Activated naive CD8-positive, alpha-beta T cell treated with anti-CD3 and anti-CD28 coated beads for 36 hours (primary cell): ENCODE data around the gene LRP6. TPM values are rescaled to one million over a fixed set of nuclear protein-coding genes. Genes with fewer than 3 reads are reported as not detected.
A peak's percentile ranks its signal among the peaks of the same experiment; 100 is the strongest.

Experiments
- DNase-seq: peaks from one replicate; pipeline ENCODE4 v3.0.0; 2021
- H3K27ac Mint-ChIP-seq: one replicate; pipeline ENCODE4 v1.8.0; 2022; ENCODE audit warnings: mild to moderate bottlenecking, moderate library complexity, mixed read lengths
- H3K27me3 Mint-ChIP-seq: one replicate; pipeline ENCODE4 v1.8.0; 2022; ENCODE audit warnings: mild to moderate bottlenecking, mixed read lengths
- H3K36me3 Mint-ChIP-seq: one replicate; pipeline ENCODE4 v1.8.0; 2021; ENCODE audit warnings: mild to moderate bottlenecking, mixed read lengths
- H3K4me1 Mint-ChIP-seq: one replicate; pipeline ENCODE4 v1.8.0; 2021; ENCODE audit warnings: mixed read lengths
- H3K4me3 Mint-ChIP-seq: one replicate; pipeline ENCODE4 v1.8.0; 2022; ENCODE audit warnings: mild to moderate bottlenecking, moderate library complexity, mixed read lengths
- H3K9me3 Mint-ChIP-seq: one replicate; pipeline ENCODE4 v1.8.0; 2022; ENCODE audit warnings: mixed read lengths
- total RNA-seq, 2 experiments: library from RNA; stranded (reverse); gene quantifications; one replicate each; pipeline ENCODE4 v1.2.3, GENCODE V29; 2021

LRP6 gene
- total RNA-seq, 2 experiments from 2014 or later, result 2.9 to 4.6 TPM

- Mint-ChIP-seq H3K9me3 (no peaks in the 10 kb centered on the region), H3K27ac (no peak overlapping the region), H3K4me3 (no peak overlapping the region), H3K36me3 (peaks cover 3% of the 10 kb centered on the region), H3K27me3 (peaks cover 1% of the 10 kb centered on the region), H3K4me1 (peaks cover 20% of the 10 kb centered on the region)
- no peak for DNase-seq
Measured at GRCh38 chr12:12212769-12213168, 54.1 kb downstream of the LRP6 start.

DNA sequence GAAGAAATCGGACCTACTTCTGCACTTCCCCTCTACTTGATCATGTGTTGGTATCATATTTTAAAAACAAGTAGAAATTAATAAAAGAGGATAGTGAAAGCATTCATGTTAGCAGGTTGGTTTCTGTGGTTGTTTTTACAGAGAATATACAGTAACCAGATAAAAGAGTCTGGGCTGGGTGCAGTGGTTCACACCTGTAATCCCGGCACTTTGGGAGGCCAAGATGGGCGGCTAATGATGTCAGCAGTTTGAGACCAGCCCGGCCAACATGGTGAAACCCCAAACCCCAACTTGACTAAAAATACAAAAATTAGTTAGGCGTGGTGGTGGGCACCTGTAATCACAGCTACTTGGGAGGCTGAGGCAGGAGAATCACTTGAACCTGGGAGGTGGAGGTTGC lies 55.9 kb downstream of the LRP6 start:
- H3K27ac Mint-ChIP-seq, result no peak overlapping the region
- peaks cover 16% of the 10 kb centered on the region for H3K4me1 Mint-ChIP-seq
- DNase-seq, result peak; percentile 52
- no peak overlapping the region for H3K4me3 Mint-ChIP-seq
- H3K36me3 Mint-ChIP-seq, result peaks cover 3% of the 10 kb centered on the region
- no peaks in the 10 kb centered on the region for H3K27me3 Mint-ChIP-seq
- H3K9me3 Mint-ChIP-seq, result no peaks in the 10 kb centered on the region

GRCh38 chr12:12210416-12210815 lies 56.4 kb downstream of the LRP6 start:
- H3K27me3 Mint-ChIP-seq, result no peaks in the 10 kb centered on the region
- peaks cover 3% of the 10 kb centered on the region for H3K36me3 Mint-ChIP-seq
- no peak for DNase-seq
- H3K9me3 Mint-ChIP-seq, result no peaks in the 10 kb centered on the region
- H3K4me1 Mint-ChIP-seq, result peaks cover 16% of the 10 kb centered on the region
- no peak overlapping the region for H3K27ac Mint-ChIP-seq
- no peak overlapping the region for H3K4me3 Mint-ChIP-seq

GRCh38 chr12:12209675-12210074 lies 57.2 kb downstream of the LRP6 start:
- peaks cover 12% of the 10 kb centered on the region for H3K4me1 Mint-ChIP-seq
- H3K36me3 Mint-ChIP-seq, result no peaks in the 10 kb centered on the region
- H3K27ac Mint-ChIP-seq, result no peak overlapping the region
- DNase-seq, result no peak
- no peaks in the 10 kb centered on the region for H3K27me3 Mint-ChIP-seq
- H3K9me3 Mint-ChIP-seq, result no peaks in the 10 kb centered on the region
- no peak overlapping the region for H3K4me3 Mint-ChIP-seq

DNA sequence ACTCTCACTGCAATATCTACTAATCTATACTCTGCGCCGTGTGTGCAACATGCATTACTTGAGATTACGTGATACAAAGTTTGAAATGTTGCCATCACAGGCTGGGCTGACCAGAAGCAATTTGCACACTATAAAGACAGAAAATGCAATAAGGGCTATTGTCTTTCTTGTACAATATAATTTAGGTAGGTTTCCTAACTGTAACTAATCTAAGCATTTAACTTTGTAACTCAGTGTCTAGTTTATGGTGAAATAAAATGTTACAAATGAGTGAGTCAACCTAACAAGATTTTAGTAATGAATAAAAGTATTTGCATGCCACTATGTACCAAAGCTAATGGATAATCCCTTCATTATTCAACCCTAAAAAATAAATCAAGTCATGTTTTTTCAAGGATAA lies 57.8 kb downstream of the LRP6 start:
- peaks cover 3% of the 10 kb centered on the region for H3K27me3 Mint-ChIP-seq

GRCh38 chr12:12207746-12208145 lies 59.1 kb downstream of the LRP6 start:
- no peak overlapping the region for H3K4me3 Mint-ChIP-seq
- no peak overlapping the region for H3K27ac Mint-ChIP-seq
- H3K36me3 Mint-ChIP-seq, result peaks cover 2% of the 10 kb centered on the region
- H3K9me3 Mint-ChIP-seq, result no peaks in the 10 kb centered on the region
- no peak for DNase-seq
- peaks cover 3% of the 10 kb centered on the region for H3K27me3 Mint-ChIP-seq
- H3K4me1 Mint-ChIP-seq, result peaks cover 10% of the 10 kb centered on the region

More for the DNA sequence above, 57.8 kb downstream of the LRP6 start:
- DNase-seq, result no peak
- peaks cover 2% of the 10 kb centered on the region for H3K36me3 Mint-ChIP-seq
- no peak overlapping the region for H3K4me3 Mint-ChIP-seq
- H3K4me1 Mint-ChIP-seq, result peaks cover 10% of the 10 kb centered on the region
- H3K9me3 Mint-ChIP-seq, result no peaks in the 10 kb centered on the region
- H3K27ac Mint-ChIP-seq, result no peak overlapping the region

DNA sequence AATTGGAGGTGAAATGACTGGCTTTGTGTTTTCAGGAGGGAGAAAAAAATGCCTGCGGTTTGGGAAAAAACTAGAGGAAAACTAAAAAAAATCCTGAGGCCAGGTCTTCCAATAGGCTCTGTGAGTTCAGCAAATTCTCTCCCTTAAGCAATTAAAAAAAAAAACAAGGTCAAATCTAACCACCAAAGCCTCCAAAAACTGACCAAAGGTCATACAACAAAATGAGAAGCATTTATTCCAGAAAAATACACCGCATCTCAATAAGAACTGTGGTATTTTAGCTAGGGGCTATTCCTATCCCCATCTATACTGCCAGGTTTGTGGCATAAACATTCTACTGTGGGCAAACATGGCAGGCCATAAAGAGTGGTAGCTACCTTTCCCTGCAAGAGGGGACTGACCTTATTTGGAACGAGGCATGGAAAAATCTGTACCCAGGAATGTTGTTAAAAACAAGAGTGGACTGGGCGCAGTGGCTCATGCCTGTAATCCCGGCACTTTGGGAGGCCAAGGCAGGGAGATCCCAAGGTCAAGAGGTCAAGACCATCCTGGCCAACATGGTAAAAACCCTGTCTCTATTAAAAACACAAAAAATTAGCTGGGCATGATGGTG lies 60.0 kb downstream of the LRP6 start:
- no peak overlapping the region for H3K27ac Mint-ChIP-seq
- no peak overlapping the region for H3K4me3 Mint-ChIP-seq
- H3K4me1 Mint-ChIP-seq, result peaks cover 10% of the 10 kb centered on the region
- H3K36me3 Mint-ChIP-seq, result peaks cover 11% of the 10 kb centered on the region
- H3K9me3 Mint-ChIP-seq, result no peaks in the 10 kb centered on the region
- H3K27me3 Mint-ChIP-seq, result peaks cover 3% of the 10 kb centered on the region
- DNase-seq, result no peak

GRCh38 chr12:12202747-12203146 lies 64.1 kb downstream of the LRP6 start:
- H3K9me3 Mint-ChIP-seq, result peaks cover 7% of the 10 kb centered on the region
- no peaks in the 10 kb centered on the region for H3K4me1 Mint-ChIP-seq
- H3K36me3 Mint-ChIP-seq, result peaks cover 33% of the 10 kb centered on the region
- H3K27me3 Mint-ChIP-seq, result peaks cover 3% of the 10 kb centered on the region
- no peak for DNase-seq
- H3K27ac Mint-ChIP-seq, result no peak overlapping the region
- H3K4me3 Mint-ChIP-seq, result no peak overlapping the region

DNA sequence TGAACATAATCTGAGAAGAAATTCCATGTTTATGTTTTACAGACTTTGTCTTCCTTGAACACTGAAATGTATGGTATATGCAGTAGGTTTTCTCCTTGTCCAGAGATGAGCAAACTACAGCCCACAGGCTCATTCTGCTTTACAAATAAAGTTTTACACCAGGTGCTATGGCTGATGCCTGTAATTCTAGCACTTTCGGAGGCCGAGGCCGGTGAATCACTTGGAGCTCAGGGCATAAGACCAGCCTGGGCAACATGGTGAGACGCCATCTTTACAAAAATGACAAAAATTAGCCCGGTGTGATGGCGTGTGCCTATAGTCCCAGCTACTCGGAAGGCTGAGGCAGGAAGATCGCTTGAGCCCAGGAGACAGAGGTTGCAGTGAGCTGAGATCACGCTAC lies 64.7 kb downstream of the LRP6 start:
- Mint-ChIP-seq H3K36me3 (peaks cover 33% of the 10 kb centered on the region), H3K4me1 (no peaks in the 10 kb centered on the region), H3K27me3 (peaks cover 3% of the 10 kb centered on the region), H3K27ac (no peak overlapping the region), H3K9me3 (peaks cover 10% of the 10 kb centered on the region), H3K4me3 (no peak overlapping the region)
- no peak for DNase-seq

- H3K27me3 Mint-ChIP-seq, result peaks cover 3% of the 10 kb centered on the region
- H3K4me1 Mint-ChIP-seq, result no peaks in the 10 kb centered on the region
- no peak overlapping the region for H3K27ac Mint-ChIP-seq
- no peak overlapping the region for H3K4me3 Mint-ChIP-seq
- peaks cover 18% of the 10 kb centered on the region for H3K9me3 Mint-ChIP-seq
- peak; percentile 2 for DNase-seq
- peaks cover 40% of the 10 kb centered on the region for H3K36me3 Mint-ChIP-seq
Measured at GRCh38 chr12:12201274-12201758, 65.5 kb downstream of the LRP6 start.

GRCh38 chr12:12200363-12200762 lies 66.5 kb downstream of the LRP6 start:
- peaks cover 7% of the 10 kb centered on the region for H3K27me3 Mint-ChIP-seq
- H3K4me1 Mint-ChIP-seq, result no peaks in the 10 kb centered on the region
- DNase-seq, result no peak
- H3K4me3 Mint-ChIP-seq, result no peak overlapping the region
- no peak overlapping the region for H3K27ac Mint-ChIP-seq
- peaks cover 23% of the 10 kb centered on the region for H3K9me3 Mint-ChIP-seq
- H3K36me3 Mint-ChIP-seq, result peaks cover 40% of the 10 kb centered on the region

GRCh38 chr12:12198124-12198523 lies 68.7 kb downstream of the LRP6 start:
- Mint-ChIP-seq H3K4me1 (no peaks in the 10 kb centered on the region), H3K27me3 (peaks cover 4% of the 10 kb centered on the region), H3K9me3 (peaks cover 23% of the 10 kb centered on the region), H3K27ac (no peak overlapping the region), H3K4me3 (no peak overlapping the region), H3K36me3 (peaks cover 41% of the 10 kb centered on the region)
- no peak for DNase-seq

- no peak for DNase-seq
- Mint-ChIP-seq H3K9me3 (peaks cover 23% of the 10 kb centered on the region), H3K4me3 (no peak overlapping the region), H3K4me1 (no peaks in the 10 kb centered on the region), H3K27me3 (peaks cover 4% of the 10 kb centered on the region), H3K36me3 (peaks cover 34% of the 10 kb centered on the region), H3K27ac (no peak overlapping the region)
Measured at GRCh38 chr12:12197128-12197527, 69.7 kb downstream of the LRP6 start.

DNA sequence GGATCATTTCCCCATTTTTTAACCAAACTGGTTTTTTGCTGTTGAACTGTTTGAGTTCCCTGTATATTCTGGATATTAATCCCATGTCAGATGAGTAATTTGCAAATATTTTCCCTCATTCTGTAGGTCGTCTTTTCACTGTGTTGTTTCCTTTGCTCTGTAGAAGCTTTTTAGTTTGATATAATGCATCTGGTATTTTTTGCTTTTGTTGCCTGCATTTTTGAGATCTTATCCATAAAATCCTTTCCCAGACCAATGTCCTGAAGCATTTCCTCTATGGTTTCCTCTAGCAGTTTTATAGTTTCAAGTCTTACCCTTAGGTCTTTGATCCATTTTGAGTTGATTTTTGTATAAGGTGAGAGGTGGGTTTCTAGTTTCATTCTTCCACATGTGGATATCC lies 71.3 kb downstream of the LRP6 start:
- peaks cover 23% of the 10 kb centered on the region for H3K9me3 Mint-ChIP-seq
- DNase-seq, result no peak
- H3K4me3 Mint-ChIP-seq, result no peak overlapping the region
- H3K27me3 Mint-ChIP-seq, result peaks cover 6% of the 10 kb centered on the region
- H3K36me3 Mint-ChIP-seq, result peaks cover 25% of the 10 kb centered on the region
- H3K4me1 Mint-ChIP-seq, result no peaks in the 10 kb centered on the region
- H3K27ac Mint-ChIP-seq, result no peak overlapping the region

DNA sequence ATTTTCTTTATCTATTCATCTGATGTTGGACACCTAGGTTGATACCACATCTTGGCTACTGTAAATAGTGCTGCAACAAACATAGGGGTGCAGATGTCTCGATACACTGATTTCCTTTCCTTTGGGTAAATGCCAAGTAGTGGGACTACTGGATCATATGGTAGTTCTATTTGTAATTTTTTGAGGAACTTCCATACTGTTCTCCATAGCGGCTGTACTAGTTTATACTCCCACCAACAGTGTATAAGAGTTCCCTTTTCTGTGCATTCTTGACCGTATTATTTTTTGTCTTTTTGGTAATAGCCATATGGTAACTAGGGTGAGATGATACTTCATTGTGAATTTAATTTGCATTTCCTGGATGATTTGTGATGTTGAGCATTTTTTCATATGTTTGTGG lies 71.8 kb downstream of the LRP6 start:
- Mint-ChIP-seq H3K36me3 (peaks cover 20% of the 10 kb centered on the region), H3K9me3 (peaks cover 23% of the 10 kb centered on the region), H3K4me1 (peaks cover 2% of the 10 kb centered on the region), H3K27ac (no peak overlapping the region), H3K27me3 (peaks cover 9% of the 10 kb centered on the region), H3K4me3 (no peak overlapping the region)
- DNase-seq, result no peak

DNA sequence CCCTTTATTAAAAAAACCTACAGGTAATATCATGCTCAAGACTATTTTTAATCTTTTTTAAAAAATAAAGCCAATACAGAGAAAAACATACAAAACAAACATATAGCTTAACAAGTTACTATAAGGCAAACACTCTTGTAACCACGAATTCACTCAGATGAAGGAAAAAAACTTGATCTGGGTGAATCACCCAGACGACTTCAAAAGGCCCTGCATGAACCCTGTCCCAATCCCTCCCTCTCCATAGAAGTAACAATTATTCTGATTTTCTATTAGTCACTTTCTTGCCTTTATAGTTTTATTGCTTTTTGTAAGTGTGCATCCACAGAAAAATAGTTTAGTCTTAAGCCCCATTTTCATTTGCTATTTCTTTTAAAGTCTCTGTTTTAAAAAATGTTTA lies 72.6 kb downstream of the LRP6 start:
- Mint-ChIP-seq H3K36me3 (peaks cover 17% of the 10 kb centered on the region), H3K27ac (no peak overlapping the region), H3K4me3 (no peak overlapping the region), H3K4me1 (peaks cover 2% of the 10 kb centered on the region), H3K9me3 (peaks cover 22% of the 10 kb centered on the region), H3K27me3 (peaks cover 9% of the 10 kb centered on the region)
- DNase-seq, result no peak
